HEK293T (cell line): ENCODE measurements around the gene IGSF3.

Experiments
- CTCF ChIA-PET: fragments of 350-600 bp; formaldehyde crosslinking; extraction: SDS; loops from one replicate; lab custom pipeline; 2021; ENCODE audit warnings: antibody characterized with exemption, inconsistent platforms; lab: Yijun Ruan, JAX
- POLR2A ChIA-PET: fragments of 350-600 bp; formaldehyde crosslinking; extraction: SDS; loops from one replicate; lab custom pipeline; 2020; ENCODE audit warnings: antibody characterized with exemption, inconsistent platforms; lab: Yijun Ruan, JAX
- DNase-seq: peaks from one replicate; pipeline ENCODE4 v3.0.0; 2012; ENCODE audit warnings: mixed read lengths; ENCODE audit errors: extremely low spot score
- ARNT ChIP-seq: fragments of 450-650 bp; IDR thresholded peaks from 2 replicates; pipeline ENCODE4 v1.6.1; 2017; ENCODE audit warnings: mild to moderate bottlenecking
- BHLHE40 ChIP-seq: fragments of 450-650 bp; IDR thresholded peaks from 2 replicates; pipeline ENCODE4 v1.6.1; 2016; ENCODE audit warnings: mild to moderate bottlenecking, moderate library complexity, borderline replicate concordance
- CTBP1 ChIP-seq: fragments of 450-650 bp; IDR thresholded peaks from 2 replicates; pipeline ENCODE4 v1.6.1; 2016; ENCODE audit warnings: borderline replicate concordance
- ELF4 ChIP-seq: fragments of 450-650 bp; IDR thresholded peaks from 2 replicates; pipeline ENCODE4 v1.6.1; 2017; ENCODE audit warnings: antibody characterized with exemption
- FOXA1 ChIP-seq: fragments of 450-650 bp; IDR thresholded peaks from 2 replicates; pipeline ENCODE4 v1.6.1; 2016; ENCODE audit warnings: mild to moderate bottlenecking
- FOXK2 ChIP-seq: fragments of 450-650 bp; IDR thresholded peaks from 2 replicates; pipeline ENCODE4 v1.6.1; 2016; ENCODE audit warnings: mild to moderate bottlenecking
- FOXM1 ChIP-seq: fragments of 450-650 bp; IDR thresholded peaks from 2 replicates; pipeline ENCODE4 v1.6.1; 2017; ENCODE audit warnings: mild to moderate bottlenecking, borderline replicate concordance
- HDGF ChIP-seq: fragments of 450-650 bp; IDR thresholded peaks from 2 replicates; pipeline ENCODE4 v1.6.1; 2017; ENCODE audit warnings: antibody characterized with exemption, borderline replicate concordance
- L3MBTL2 ChIP-seq: fragments of 450-650 bp; conservative IDR thresholded peaks from 2 replicates; pipeline ENCODE4 v1.6.1; 2016; ENCODE audit warnings: mild to moderate bottlenecking
- LEF1 ChIP-seq: fragments of 450-650 bp; IDR thresholded peaks from 2 replicates; pipeline ENCODE4 v1.6.1; 2017; ENCODE audit warnings: mild to moderate bottlenecking, borderline replicate concordance
- NFRKB ChIP-seq: fragments of 450-650 bp; IDR thresholded peaks from 2 replicates; pipeline ENCODE4 v1.6.1; 2016; ENCODE audit warnings: mild to moderate bottlenecking, moderate library complexity
- SP1 ChIP-seq: fragments of 450-650 bp; IDR thresholded peaks from 2 replicates; pipeline ENCODE4 v1.6.1; 2017
- SUZ12 ChIP-seq: fragments of 450-650 bp; IDR thresholded peaks from 2 replicates; pipeline ENCODE4 v1.6.1; 2016; ENCODE audit warnings: mild to moderate bottlenecking
- TARDBP ChIP-seq: fragments of 450-650 bp; IDR thresholded peaks from 2 replicates; pipeline ENCODE4 v1.6.1; 2016
- ZNF384 ChIP-seq: fragments of 450-650 bp; IDR thresholded peaks from 2 replicates; pipeline ENCODE4 v1.6.1; 2016
- TF ChIP-seq, protein P1 (sequence below): fragments of 450-650 bp; IDR thresholded peaks from 2 replicates; pipeline ENCODE4 v1.6.1; 2016

IGSF3 gene

GRCh38 chr1:116667575-116668105 lies at the start of gene IGSF3:
Gene IGSF3 (minus strand): TSS chr1:116667733. CDS start chr1:116666326, 1,407 bp downstream.
- CTCF ChIA-PET, result interaction anchor here (0.6 kb wide), 3 partner anchors 9 to 210 kb away, joined by 3 read pairs; no protein-coding TSS in a partner anchor
- DNase-seq, result peak; percentile 88
- POLR2A ChIA-PET, result interaction anchor here (1.0 kb wide), 2 partner anchors 93 to 392 kb away, joined by 3 to 4 read pairs; partner anchors contain the start of gene TTF2
- TF ChIP-seq, protein P1, sequence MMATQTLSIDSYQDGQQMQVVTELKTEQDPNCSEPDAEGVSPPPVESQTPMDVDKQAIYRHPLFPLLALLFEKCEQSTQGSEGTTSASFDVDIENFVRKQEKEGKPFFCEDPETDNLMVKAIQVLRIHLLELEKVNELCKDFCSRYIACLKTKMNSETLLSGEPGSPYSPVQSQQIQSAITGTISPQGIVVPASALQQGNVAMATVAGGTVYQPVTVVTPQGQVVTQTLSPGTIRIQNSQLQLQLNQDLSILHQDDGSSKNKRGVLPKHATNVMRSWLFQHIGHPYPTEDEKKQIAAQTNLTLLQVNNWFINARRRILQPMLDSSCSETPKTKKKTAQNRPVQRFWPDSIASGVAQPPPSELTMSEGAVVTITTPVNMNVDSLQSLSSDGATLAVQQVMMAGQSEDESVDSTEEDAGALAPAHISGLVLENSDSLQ, result no peak
- TF ChIP-seq ARNT (no peak), CTBP1 (no peak), HDGF (no peak), NFRKB (no peak), FOXA1 (no peak), SP1 (no peak), LEF1 (no peak), TARDBP (no peak), FOXM1 (no peak), SUZ12 (no peak), ZNF384 (no peak), ELF4 (no peak), L3MBTL2 (no peak), BHLHE40 (no peak), FOXK2 (no peak)

DNA sequence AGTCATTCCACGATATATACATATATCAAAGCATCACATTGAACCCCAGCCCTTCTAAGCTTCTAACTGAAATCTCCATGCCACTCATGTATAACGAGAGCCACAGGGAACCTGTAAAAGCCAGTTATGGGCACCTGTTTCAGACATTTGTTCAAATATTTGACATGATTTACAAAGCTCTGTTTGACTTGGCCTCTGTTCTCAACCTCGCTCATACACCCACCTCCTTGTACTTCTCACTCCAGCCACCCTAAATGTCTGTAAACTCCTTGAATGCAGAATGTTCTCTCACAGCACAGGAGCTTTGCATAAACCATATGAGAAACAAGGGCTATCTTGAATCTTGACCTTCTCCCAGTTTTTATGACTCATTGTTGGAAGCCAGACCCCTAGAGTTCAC lies 49.8 kb upstream of the IGSF3 start:
- ChIA-PET CTCF (no interaction called here), POLR2A (no interaction called here)
- DNase-seq, result no peak
- TF ChIP-seq FOXA1 (no peak), ZNF384 (no peak), L3MBTL2 (no peak), HDGF (no peak), ELF4 (no peak), FOXK2 (no peak), ARNT (no peak), NFRKB (no peak), LEF1 (no peak), FOXM1 (no peak), CTBP1 (no peak), TARDBP (no peak), SP1 (no peak), SUZ12 (no peak), BHLHE40 (no peak)
- TF ChIP-seq, protein P1, result no peak

GRCh38 chr1:116716391-116716790 lies 48.9 kb upstream of the IGSF3 start:
- POLR2A ChIA-PET, result no interaction called here
- CTCF ChIA-PET, result no interaction called here
- DNase-seq, result no peak
- TF ChIP-seq SUZ12, result no peak
- TF ChIP-seq BHLHE40, result no peak
- TF ChIP-seq FOXA1, result no peak
- TF ChIP-seq NFRKB, result no peak
- no peak for TF ChIP-seq HDGF
- TF ChIP-seq, protein P1, result no peak
- no peak for TF ChIP-seq CTBP1
- TF ChIP-seq FOXK2, result no peak
- TF ChIP-seq ELF4, result no peak
- no peak for TF ChIP-seq SP1
- no peak for TF ChIP-seq TARDBP
- TF ChIP-seq L3MBTL2, result no peak
- no peak for TF ChIP-seq ZNF384
- TF ChIP-seq ARNT, result no peak
- TF ChIP-seq FOXM1, result no peak
- no peak for TF ChIP-seq LEF1

GRCh38 chr1:116713474-116713873 lies 45.9 kb upstream of the IGSF3 start:
- DNase-seq, result no peak
- ChIA-PET POLR2A (no interaction called here), CTCF (no interaction called here)
- TF ChIP-seq SP1, result no peak
- TF ChIP-seq NFRKB, result no peak
- no peak for TF ChIP-seq ARNT
- TF ChIP-seq CTBP1, result no peak
- TF ChIP-seq LEF1, result no peak
- no peak for TF ChIP-seq TARDBP
- TF ChIP-seq ELF4, result no peak
- no peak for TF ChIP-seq HDGF
- no peak for TF ChIP-seq BHLHE40
- no peak for TF ChIP-seq FOXK2
- no peak for TF ChIP-seq FOXM1
- TF ChIP-seq, protein P1, result no peak
- TF ChIP-seq ZNF384, result no peak
- no peak for TF ChIP-seq L3MBTL2
- no peak for TF ChIP-seq SUZ12
- no peak for TF ChIP-seq FOXA1

- POLR2A ChIA-PET, result no interaction called here
- TF ChIP-seq CTBP1 (no peak), ARNT (no peak), FOXK2 (no peak), BHLHE40 (no peak), L3MBTL2 (no peak), ZNF384 (no peak), SUZ12 (no peak), TARDBP (no peak), FOXA1 (no peak), NFRKB (no peak), HDGF (no peak), ELF4 (no peak), FOXM1 (no peak), SP1 (no peak), LEF1 (no peak)
- TF ChIP-seq, protein P1, result no peak
- CTCF ChIA-PET, result no interaction called here
- DNase-seq, result no peak
Observed at GRCh38 chr1:116712510-116712909, 45.0 kb upstream of the IGSF3 start.
